Measurements from ENCODE around the gene TNFAIP6. TPM values are rescaled to one million over a fixed set of nuclear protein-coding genes. Genes with fewer than 3 reads are reported as not detected.
"Not testable (repeated sequence)": the region's sequence is repeated elsewhere in the genome, so short reads cannot be mapped to it uniquely, and the experiment has no call there.

TNFAIP6 gene
- 0.96 and 2.3 TPM in 2 replicates for total RNA-seq

- DNase-seq (ENCODE audit: low read depth): peak; percentile 47
- Histone ChIP-seq H3K27me3 (ENCODE audit: control insufficient read depth, insufficient read depth, low read length) (no peaks in the 10 kb centered on the region), H3K36me3 (ENCODE audit: control insufficient read depth, insufficient read depth, low read length) (no peaks in the 10 kb centered on the region), H3K4me3 (ENCODE audit: low read depth, low read length) (no peak within 1 kb of the TSS)
- TF ChIP-seq, protein P1, sequence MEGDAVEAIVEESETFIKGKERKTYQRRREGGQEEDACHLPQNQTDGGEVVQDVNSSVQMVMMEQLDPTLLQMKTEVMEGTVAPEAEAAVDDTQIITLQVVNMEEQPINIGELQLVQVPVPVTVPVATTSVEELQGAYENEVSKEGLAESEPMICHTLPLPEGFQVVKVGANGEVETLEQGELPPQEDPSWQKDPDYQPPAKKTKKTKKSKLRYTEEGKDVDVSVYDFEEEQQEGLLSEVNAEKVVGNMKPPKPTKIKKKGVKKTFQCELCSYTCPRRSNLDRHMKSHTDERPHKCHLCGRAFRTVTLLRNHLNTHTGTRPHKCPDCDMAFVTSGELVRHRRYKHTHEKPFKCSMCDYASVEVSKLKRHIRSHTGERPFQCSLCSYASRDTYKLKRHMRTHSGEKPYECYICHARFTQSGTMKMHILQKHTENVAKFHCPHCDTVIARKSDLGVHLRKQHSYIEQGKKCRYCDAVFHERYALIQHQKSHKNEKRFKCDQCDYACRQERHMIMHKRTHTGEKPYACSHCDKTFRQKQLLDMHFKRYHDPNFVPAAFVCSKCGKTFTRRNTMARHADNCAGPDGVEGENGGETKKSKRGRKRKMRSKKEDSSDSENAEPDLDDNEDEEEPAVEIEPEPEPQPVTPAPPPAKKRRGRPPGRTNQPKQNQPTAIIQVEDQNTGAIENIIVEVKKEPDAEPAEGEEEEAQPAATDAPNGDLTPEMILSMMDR (IDR thresholded peaks at IDR 0.05; ENCODE audit: insufficient read depth, low read length, poor library complexity, severe bottlenecking): no peak
These were observed at the start of gene TNFAIP6 for GRCh38 chr2:151357359-151357758. Gene TNFAIP6, plus strand, starts transcription at chr2:151357592. Its CDS starts 75 bp downstream, at chr2:151357667.

GRCh38 chr2:151310313-151310712 is 47.1 kb upstream of the TNFAIP6 start:
- H3K36me3 ChIP-seq (ENCODE audit: control insufficient read depth, insufficient read depth, low read length); H3K4me3 ChIP-seq (ENCODE audit: low read depth, low read length); H3K27me3 ChIP-seq (ENCODE audit: control insufficient read depth, insufficient read depth, low read length); DNase-seq (ENCODE audit: low read depth): not testable (repeated sequence)

DNA sequence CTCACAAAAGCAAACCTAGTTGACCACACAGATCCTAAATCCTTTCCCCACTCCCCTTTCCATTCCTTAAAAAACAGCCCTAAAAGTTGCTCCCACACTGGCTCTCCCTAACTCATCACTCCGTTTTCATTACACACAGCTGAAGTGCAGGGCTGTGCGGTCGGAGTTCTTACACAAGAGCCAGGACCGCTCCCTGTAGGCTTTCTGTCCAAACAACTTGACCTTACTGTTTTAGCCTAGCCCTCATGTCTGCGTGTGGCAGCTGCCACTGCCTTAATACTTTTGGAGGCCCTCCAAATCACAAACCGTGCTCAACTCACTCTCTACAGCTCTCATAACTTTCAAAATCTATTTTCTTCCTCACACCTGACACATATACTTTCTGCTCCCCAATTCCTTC is 45.0 kb upstream of the TNFAIP6 start:
- not testable (repeated sequence) for H3K27me3 ChIP-seq (ENCODE audit: control insufficient read depth, insufficient read depth, low read length); H3K4me3 ChIP-seq (ENCODE audit: low read depth, low read length); DNase-seq (ENCODE audit: low read depth); H3K36me3 ChIP-seq (ENCODE audit: control insufficient read depth, insufficient read depth, low read length)

DNA sequence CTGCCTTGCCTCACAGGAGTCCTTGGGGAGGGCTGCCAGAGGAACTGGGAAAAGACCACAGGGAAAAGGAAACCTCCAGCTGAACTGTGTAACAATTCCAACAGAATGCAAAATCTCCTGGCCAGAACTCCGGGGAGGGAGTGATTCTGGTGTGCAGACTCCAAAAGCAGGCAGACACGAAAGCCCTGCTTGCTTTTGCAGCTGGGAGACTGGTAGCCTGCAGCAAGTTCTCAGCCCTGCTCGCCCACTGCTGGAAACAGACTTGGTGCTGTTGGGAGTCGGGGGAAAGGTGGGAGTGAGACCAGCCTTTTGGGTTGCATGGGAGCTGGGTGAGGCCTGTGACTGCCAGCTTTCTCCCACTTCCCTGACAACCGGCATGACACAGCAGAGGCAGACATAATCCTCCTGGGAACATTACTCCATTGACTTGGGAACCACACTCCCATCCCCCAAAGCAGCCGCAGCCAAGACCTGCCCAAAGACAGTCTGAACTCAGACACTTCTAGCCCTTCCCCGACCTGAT is 42.0 kb upstream of the TNFAIP6 start:
- no peaks in the 10 kb centered on the region for H3K27me3 ChIP-seq (ENCODE audit: control insufficient read depth, insufficient read depth, low read length)
- TF ChIP-seq, protein P1 (IDR thresholded peaks at IDR 0.05; ENCODE audit: insufficient read depth, low read length, poor library complexity, severe bottlenecking): no peak
- no peaks in the 10 kb centered on the region for H3K36me3 ChIP-seq (ENCODE audit: control insufficient read depth, insufficient read depth, low read length)
- no peak overlapping the region for H3K4me3 ChIP-seq (ENCODE audit: low read depth, low read length)
- no peak for DNase-seq (ENCODE audit: low read depth)

DNA sequence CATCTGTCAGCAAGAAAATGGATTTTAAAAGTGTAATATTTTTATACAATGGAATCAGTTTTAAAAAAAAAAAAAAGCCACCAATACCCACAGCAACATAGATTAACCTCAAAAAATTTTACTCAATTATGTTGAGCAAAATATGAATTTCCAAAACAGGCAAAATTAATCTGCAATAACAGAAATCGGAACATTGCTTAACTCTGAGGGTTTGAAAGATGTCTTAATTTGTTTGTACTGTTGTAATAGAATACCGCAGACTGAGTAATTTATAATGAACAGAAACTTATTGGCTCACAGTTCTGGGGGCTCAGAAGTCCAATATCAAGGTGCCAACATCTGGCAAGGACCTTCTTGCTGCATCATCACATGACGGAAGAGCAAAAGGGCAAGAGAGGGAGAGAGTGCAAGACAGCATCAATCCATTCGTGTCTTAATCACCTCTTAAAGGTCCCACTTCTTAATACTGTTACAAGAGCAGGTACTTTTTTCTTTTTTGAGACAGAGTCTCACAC is 31.8 kb upstream of the TNFAIP6 start:
- H3K36me3 ChIP-seq (ENCODE audit: control insufficient read depth, insufficient read depth, low read length): no peaks in the 10 kb centered on the region
- H3K27me3 ChIP-seq (ENCODE audit: control insufficient read depth, insufficient read depth, low read length): no peaks in the 10 kb centered on the region
- DNase-seq (ENCODE audit: low read depth): no peak
- TF ChIP-seq, protein P1 (IDR thresholded peaks at IDR 0.05; ENCODE audit: insufficient read depth, low read length, poor library complexity, severe bottlenecking): no peak
- H3K4me3 ChIP-seq (ENCODE audit: low read depth, low read length): no peak overlapping the region

DNA sequence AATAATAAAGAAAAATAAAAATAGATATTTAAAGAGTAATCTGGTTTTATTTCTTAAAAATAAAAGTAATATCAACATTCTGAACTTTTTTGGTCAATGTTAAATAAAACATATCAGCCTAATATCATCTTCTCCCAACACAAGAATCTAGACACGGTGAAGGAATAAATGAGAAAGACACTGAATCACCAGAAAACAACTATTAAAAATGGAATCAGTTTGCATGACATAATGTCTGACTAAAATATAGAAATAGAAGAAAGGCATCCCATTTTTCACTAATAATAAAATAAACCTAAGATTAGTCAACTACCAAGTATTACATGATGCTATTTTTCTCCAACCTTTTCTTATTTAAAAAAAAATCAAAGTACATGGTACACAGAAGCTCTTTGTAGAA is 30.8 kb upstream of the TNFAIP6 start:
- Histone ChIP-seq H3K36me3 (ENCODE audit: control insufficient read depth, insufficient read depth, low read length) (no peaks in the 10 kb centered on the region), H3K27me3 (ENCODE audit: control insufficient read depth, insufficient read depth, low read length) (no peaks in the 10 kb centered on the region), H3K4me3 (ENCODE audit: low read depth, low read length) (no peak overlapping the region)
- DNase-seq (ENCODE audit: low read depth): no peak
- TF ChIP-seq, protein P1 (IDR thresholded peaks at IDR 0.05; ENCODE audit: insufficient read depth, low read length, poor library complexity, severe bottlenecking): no peak

DNA sequence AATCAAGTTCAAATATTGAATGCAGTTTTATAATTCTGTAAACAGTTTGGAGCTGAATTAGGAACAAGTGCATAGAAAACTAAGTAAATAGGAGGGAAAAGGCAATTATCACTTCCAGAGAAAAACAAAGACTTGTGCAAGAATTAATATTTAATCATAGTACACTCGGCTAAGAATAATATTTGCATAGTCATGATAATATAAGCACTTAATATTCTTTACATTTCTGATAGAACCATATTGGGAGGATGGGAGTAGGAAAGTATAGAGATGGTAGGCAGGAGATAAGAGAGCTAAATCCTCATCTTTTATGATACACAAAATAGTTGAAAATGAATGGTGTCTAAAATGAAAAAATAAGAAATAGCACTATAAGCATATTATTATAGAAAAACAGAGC is 27.4 kb upstream of the TNFAIP6 start:
- no peaks in the 10 kb centered on the region for H3K27me3 ChIP-seq (ENCODE audit: control insufficient read depth, insufficient read depth, low read length)
- DNase-seq (ENCODE audit: low read depth): no peak
- TF ChIP-seq, protein P1 (IDR thresholded peaks at IDR 0.05; ENCODE audit: insufficient read depth, low read length, poor library complexity, severe bottlenecking): no peak

More for the DNA sequence above, 27.4 kb upstream of the TNFAIP6 start:
- Histone ChIP-seq H3K36me3 (ENCODE audit: control insufficient read depth, insufficient read depth, low read length) (no peaks in the 10 kb centered on the region), H3K4me3 (ENCODE audit: low read depth, low read length) (no peak overlapping the region)

Data from kidney epithelial cell (primary cell).